Iris pigment epithelial cell (primary cell): Measurements from ENCODE around the gene ZNRF3.

Source experiments
- DNase-seq: peaks from one replicate; pipeline ENCODE4 v3.0.0-alpha.2; 2011; ENCODE audit warnings: low read depth

The ZNRF3 gene

GRCh38 chr22:29009148-29009547 is 125.8 kb downstream of the ZNRF3 start:
- no peak for DNase-seq

- no peak for DNase-seq
Measured at GRCh38 chr22:29011240-29012100, 128.1 kb downstream of the ZNRF3 start.

GRCh38 chr22:29012101-29012433 is 128.7 kb downstream of the ZNRF3 start:
- DNase-seq, result no peak

- DNase-seq, result no peak
Measured at GRCh38 chr22:29012952-29013351, 129.6 kb downstream of the ZNRF3 start.

GRCh38 chr22:29014293-29014692 is 130.9 kb downstream of the ZNRF3 start:
- DNase-seq, result no peak

GRCh38 chr22:29014773-29015172 is 131.4 kb downstream of the ZNRF3 start:
- DNase-seq, result no peak

- DNase-seq, result no peak
Measured at GRCh38 chr22:29016067-29016938, 132.9 kb downstream of the ZNRF3 start.

GRCh38 chr22:29018293-29019189 is 135.2 kb downstream of the ZNRF3 start:
- no peak for DNase-seq

- DNase-seq, result no peak
Measured at GRCh38 chr22:29022101-29022817, 138.9 kb downstream of the ZNRF3 start.

GRCh38 chr22:29023172-29023796 is 139.9 kb downstream of the ZNRF3 start:
- DNase-seq, result no peak

GRCh38 chr22:29026579-29026978 is 143.2 kb downstream of the ZNRF3 start:
- DNase-seq, result no peak

- no peak for DNase-seq
Measured at GRCh38 chr22:29028468-29028867, 145.1 kb downstream of the ZNRF3 start.

GRCh38 chr22:29029202-29030000 is 146.0 kb downstream of the ZNRF3 start:
- no peak for DNase-seq

GRCh38 chr22:29030016-29030617 is 146.7 kb downstream of the ZNRF3 start:
- DNase-seq, result peak; percentile 47

- DNase-seq, result peak; percentile 91
Measured at GRCh38 chr22:29030618-29031226, 147.3 kb downstream of the ZNRF3 start.

- DNase-seq, result peak; percentile 97
Measured at GRCh38 chr22:29031227-29032011, 148.0 kb downstream of the ZNRF3 start.

GRCh38 chr22:29032014-29032475 is 148.7 kb downstream of the ZNRF3 start:
- DNase-seq, result peak; percentile 7

GRCh38 chr22:29032584-29032983 is 149.2 kb downstream of the ZNRF3 start:
- DNase-seq, result no peak
